ENCODE results near the gene S100A5.

The S100A5 gene

GRCh38 chr1:153565529-153566374 is 25.0 kb upstream of the S100A5 start, which contains the start of gene S100A2:
S100A2 (minus strand) TSS chr1:153565844; CDS start chr1:153563877, 1,967 bp downstream.
- peak; percentile 99 for DNase-seq (ENCODE audit: low read depth)
- H3K4me3 ChIP-seq (ENCODE audit: low read length), result peak within 1 kb of the TSS; percentile 96
- TF ChIP-seq, protein P1, sequence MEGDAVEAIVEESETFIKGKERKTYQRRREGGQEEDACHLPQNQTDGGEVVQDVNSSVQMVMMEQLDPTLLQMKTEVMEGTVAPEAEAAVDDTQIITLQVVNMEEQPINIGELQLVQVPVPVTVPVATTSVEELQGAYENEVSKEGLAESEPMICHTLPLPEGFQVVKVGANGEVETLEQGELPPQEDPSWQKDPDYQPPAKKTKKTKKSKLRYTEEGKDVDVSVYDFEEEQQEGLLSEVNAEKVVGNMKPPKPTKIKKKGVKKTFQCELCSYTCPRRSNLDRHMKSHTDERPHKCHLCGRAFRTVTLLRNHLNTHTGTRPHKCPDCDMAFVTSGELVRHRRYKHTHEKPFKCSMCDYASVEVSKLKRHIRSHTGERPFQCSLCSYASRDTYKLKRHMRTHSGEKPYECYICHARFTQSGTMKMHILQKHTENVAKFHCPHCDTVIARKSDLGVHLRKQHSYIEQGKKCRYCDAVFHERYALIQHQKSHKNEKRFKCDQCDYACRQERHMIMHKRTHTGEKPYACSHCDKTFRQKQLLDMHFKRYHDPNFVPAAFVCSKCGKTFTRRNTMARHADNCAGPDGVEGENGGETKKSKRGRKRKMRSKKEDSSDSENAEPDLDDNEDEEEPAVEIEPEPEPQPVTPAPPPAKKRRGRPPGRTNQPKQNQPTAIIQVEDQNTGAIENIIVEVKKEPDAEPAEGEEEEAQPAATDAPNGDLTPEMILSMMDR (IDR thresholded peaks at IDR 0.05; ENCODE audit: insufficient read depth, low read depth, low read length, missing control alignments), result no peak

GRCh38 chr1:153563991-153564390 is 23.3 kb upstream of the S100A5 start:
- peak overlapping the region; percentile 96 for H3K4me3 ChIP-seq (ENCODE audit: low read length)
- TF ChIP-seq, protein P1 (IDR thresholded peaks at IDR 0.05; ENCODE audit: insufficient read depth, low read depth, low read length, missing control alignments), result no peak
- DNase-seq (ENCODE audit: low read depth), result peak; percentile 15

GRCh38 chr1:153563483-153563901 is 22.8 kb upstream of the S100A5 start:
- peak; percentile 28 for DNase-seq (ENCODE audit: low read depth)
- H3K4me3 ChIP-seq (ENCODE audit: low read length), result peak overlapping the region; percentile 96
- TF ChIP-seq, protein P1 (IDR thresholded peaks at IDR 0.05; ENCODE audit: insufficient read depth, low read depth, low read length, missing control alignments), result no peak

DNA sequence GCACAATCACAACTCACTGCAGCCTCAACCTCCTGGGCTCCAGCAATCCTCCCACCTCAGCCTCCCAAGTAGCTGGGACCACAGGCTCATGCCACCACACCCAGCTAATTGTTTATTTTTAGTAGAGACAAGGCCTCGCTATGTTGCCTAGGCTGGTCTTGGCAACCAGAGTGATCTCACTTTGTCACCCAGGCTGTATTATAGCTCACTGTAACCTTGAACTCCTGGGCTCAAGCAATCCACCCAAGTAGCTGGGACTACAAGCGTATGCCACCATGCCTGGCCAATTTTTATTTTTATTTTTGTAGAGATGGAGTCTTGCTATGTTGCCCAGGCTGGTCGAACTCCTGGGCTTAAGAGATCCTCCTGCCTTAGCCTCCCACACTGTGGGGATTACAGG is 21.3 kb upstream of the S100A5 start:
- peak; percentile 69 for DNase-seq (ENCODE audit: low read depth)
- H3K4me3 ChIP-seq (ENCODE audit: low read length), result peak overlapping the region; percentile 96

DNA sequence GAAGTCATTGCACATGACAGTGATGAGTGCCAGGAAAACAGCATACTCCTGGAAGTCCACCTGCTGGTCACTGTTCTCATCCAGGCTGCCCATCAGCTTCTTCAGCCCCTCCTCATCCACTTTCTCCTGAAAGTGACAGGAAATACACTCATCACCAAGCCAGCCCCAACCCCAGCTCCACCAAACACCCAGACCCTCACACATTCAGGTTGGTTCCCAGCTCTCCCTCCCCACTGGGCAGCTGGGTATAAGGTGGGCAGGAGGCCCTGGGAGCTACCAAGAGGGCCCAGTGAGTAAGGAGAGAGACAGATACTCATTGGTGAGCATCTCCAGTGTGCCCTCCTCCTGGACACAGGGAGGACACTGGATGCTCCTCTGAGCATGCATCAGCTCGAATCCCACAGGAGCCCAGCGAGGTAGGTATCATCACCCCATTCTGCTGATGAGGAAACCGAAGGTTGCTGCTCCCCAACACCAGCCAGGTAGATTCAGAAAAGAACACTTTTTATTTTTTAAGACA is 20.8 kb upstream of the S100A5 start:
- TF ChIP-seq, protein P1 (IDR thresholded peaks at IDR 0.05; ENCODE audit: insufficient read depth, low read depth, low read length, missing control alignments), result no peak
- peak; percentile 76 for DNase-seq (ENCODE audit: low read depth)
- peak overlapping the region; percentile 96 for H3K4me3 ChIP-seq (ENCODE audit: low read length)

DNA sequence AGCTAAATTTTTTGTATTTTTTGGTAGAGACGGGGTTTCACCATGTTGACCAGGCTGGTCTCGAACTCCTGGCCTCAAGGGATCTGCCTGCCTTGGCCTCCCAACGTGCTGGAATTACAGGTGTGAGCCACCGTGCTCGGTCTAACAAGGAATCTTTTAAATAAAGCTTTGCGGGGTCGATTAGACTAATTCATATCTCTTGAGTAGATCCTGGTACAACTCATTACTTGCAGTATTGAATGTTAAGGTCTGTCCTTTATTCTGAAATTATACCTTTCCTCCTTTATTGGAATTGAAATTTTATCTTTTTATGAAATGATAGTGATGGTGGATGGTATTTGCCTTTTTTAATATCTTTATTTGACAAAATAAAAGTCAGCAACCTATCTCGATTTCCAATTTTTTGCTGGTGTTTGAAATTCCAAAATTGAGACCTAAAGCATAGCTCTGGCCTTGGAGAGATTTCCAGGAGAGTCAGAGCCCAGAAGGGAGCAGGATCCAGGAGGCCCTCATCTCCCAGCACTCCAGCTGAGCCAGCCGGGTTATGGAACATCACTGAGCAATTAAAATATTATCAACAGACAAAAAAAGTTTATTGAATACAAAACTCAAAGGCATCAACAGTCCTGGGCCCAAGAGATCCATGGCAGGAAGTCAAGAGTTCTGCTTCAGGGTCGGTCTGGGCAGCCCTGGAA is 20.2 kb upstream of the S100A5 start:
- peak; percentile 71 for DNase-seq (ENCODE audit: low read depth)

More for the DNA sequence above, 20.2 kb upstream of the S100A5 start:
- H3K4me3 ChIP-seq (ENCODE audit: low read length), result peak overlapping the region; percentile 3
- TF ChIP-seq, protein P1 (IDR thresholded peaks at IDR 0.05; ENCODE audit: insufficient read depth, low read depth, low read length, missing control alignments), result no peak
